GM04504 (cell line): ENCODE data around the gene FAM98C.

ENCODE experiments used
- DNase-seq: peaks from one replicate; pipeline ENCODE4 v3.0.0-alpha.2; 2012; ENCODE audit warnings: low read depth

Gene FAM98C

DNA sequence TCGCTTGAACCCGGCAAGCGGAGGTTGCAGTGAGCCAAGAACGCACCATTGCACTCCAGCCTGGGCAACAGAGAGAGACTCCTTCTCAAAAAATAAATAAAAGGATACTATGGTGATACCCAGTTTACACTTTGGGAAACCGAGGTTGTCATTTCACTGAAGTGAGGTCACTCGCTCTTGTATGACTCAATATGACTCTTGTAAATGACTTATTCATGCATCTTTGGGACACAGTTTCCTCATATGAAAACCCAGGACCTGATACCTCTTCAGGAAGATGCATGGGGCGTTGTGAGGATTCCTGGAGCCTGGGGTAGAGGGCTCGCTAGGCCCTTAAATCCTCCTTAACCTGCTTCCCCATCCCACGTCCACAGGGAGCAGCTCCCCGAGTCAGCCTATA, 24.0 kb upstream of the FAM98C start:
- no peak for DNase-seq

DNA sequence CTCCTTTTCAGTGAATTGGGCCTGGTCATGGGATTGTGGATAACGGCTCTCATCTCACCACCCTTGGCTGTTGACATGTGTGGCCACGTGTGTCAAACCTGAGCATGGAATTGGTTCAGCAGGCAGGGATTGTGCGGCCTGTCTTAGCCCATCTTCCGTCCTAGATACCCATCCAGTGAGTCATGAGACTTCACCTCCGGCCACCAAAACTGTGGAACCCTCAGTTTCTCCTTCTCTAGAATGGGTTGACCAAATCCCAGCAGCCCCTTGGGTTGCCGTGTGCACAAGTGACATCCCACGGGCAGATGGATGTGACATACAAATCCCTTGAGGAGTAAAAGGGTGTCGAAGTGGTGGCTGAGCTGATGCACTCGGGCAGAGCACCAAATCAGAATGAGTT, 21.8 kb upstream of the FAM98C start:
- no peak for DNase-seq

DNA sequence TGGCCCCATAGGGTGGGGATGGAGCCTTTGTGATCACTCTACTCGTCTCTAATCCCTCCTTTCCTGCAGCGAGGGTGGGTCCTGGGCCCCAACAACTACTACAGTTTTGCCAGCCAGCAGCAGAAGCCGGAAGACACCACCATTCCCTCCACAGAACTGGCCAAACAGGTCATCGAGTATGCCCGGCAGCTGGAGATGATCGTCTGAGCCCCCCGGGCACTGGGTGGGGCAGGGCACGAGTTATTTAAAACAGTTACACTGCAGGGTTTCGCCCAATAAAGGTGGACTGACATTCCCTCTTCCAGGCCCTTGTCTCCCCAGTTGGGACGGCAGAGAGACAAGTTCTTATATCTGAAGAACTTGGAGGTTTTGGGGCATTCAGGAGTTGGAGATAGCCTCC, 19.7 kb upstream of the FAM98C start:
- no peak for DNase-seq

DNA sequence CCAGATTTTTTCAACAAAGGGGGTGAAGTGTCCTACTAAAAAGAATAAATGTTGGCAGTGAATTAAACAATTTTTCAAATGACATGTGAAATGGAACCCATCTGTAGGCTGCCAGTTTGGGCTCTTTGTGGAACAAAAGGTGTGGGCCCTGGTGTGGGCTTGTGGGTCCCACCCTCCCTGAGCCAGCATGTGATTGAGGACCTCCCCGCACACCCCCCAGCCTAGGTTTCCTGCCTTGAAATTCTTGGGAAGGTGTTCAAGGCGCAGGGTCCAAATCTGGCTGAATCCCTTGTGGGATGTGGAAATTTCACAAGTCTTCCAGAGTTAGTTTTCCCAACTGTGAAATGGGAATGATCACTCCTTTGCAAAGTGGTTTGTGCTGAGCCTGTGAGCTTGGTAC, 19.1 kb upstream of the FAM98C start:
- no peak for DNase-seq

DNA sequence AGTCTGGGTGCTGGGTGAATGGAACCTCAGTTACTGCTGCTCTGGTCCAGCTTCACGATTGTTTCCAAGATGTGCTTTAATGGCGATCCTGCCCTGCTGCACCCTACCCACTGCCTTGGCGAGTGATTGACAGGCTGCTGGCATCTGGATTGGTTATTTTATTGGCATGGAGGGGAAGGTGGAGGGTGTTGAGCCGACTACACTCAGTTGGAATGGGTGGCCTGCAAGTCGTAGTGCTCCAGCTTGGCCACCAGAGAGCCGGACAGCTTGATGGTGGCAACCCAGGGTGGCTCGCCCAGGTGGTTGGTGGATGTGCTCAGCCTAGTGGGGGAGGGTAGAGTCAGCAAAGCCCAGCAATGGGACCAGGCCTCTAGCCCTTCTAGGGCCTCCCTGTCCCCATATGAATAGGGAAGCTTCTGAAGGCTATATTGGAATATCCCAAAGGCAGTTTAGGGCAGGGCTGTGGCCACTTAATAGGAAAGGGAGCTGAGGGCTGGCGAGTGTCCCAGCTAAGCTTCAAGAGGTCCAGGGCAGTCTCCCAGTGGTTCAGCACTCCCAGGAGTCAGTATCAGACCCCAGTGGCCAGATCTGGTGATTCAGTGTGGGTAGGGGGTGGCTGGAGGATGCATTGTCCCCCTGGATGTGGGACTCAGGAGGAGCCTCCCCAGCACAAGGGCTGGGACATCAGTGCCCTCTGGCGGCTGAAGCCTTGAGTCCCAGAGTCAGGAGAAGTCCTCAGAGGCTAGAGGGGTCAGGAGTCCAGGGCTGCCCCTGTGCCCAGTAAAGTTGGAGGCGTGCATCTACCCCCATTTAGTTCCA, 18.5 kb upstream of the FAM98C start:
- no peak for DNase-seq

DNA sequence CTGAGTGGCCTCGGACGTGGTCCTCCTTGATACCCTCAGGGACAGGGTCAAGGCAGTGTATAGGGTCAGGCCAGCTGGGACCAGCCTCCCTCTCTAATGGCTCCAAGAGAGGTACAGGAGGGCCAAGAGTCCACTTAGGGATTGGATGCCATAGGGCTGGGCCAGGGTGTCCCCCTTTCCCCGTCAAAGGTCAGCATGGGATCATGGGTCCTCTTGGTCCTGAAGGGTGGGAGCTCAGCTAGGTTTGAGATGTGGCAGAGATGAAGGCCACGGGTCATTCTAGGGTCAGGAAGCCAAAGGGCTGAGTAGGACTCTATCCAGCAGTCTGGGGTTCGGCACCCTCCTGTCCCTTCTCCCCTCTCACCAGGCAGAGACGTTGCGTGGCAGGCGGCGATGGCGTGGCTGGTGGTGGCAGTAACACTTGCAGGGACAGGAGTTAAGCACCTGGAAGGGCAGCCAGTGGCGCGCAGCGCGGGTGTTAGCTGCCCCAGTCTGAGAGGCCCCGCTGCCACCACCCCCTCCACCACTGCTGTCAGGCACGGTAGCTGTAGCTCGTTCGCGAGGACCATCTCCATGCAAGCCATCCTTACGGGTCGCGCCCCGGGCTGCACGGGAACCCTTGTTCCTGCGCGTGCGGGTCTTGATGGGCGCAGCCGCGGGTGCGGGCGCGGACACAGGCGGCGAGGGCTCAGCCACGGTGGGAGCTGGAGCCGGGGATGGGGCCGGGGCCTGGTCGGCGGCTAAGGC, 17.7 kb upstream of the FAM98C start:
- DNase-seq, result no peak

DNA sequence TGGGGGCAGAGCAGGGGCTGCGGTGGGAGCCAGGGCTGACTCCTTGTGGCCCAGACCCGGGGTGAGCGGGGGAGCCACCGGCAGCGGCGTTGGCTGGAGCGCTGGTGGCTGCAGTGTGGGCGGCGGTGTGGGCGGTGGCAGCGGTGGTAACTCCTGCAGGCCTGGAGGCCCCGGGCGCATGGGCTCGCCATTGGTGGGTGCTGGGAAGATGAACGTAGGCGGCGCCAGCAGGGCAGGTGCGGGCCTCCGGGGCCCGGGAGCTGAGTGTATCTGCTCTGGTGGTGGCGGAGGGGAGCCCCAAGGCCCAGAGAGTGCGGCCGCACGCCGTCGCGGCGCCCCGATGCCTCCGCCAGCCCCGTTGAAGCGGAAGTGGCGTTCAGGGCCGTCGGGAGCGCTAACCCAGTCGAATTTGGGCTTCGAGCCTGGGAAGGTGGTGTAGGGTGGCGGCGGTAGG, 17.1 kb upstream of the FAM98C start:
- DNase-seq, result no peak

DNA sequence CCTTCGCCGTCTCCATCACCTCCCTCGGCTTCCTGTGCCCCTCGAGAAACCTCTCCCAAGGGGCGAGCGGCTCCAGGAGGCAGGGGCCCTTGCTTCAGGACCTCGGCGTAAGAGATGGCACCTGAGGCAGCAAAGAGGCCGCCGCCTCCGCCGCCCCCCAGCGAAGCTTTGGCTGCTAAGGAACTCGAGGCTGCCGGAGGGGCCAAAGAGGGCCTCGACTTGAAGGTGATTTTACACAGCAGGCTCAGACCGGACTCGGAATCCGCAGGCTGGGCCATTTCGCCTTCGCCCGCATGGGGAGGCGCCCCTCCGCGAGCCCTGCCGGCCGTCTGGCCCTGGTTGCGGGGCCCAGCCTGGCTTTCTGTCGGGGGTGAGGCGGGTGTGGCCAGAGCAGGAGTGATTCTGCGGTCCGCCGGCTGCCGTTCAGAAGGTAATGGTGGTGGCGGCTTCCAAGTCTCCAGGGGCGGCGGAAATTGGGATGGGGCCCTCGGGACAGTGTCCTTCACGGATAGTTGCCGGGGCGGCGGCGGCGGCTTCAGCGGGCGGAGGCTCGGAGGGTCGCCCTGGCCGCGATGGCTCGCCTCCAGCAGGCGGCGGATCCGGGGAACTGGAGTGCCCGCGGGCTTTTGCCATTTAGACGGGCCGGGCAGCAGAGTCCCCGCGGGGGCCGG, 16.5 kb upstream of the FAM98C start:
- DNase-seq, result no peak

DNA sequence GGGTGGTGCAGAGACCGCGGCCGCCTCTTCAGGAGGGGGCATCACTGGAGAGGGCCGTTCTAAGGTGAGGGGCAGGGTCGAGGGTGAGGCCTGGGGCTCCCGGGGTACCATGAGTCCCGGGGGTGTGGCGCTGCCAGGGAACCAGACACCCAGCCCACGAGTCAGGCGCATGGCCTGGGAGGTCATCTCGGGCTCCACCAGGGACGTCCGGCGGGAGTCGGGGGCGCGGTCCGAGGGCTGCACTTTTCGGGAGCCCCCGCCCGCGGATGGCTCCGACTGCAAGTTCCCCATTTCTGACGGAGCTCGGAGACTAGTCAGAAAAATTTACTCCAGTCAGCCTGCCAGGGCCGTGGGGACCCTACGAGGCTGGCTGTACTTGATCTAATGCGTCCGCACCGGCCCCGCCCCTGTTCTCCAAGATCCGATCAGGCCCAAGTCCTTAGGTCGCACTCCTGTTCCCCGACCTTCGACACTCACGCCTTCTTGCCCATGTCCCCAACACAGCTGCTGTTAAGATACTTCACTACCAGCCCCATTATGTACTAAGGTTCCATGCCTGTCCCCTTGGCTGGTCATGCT, 15.8 kb upstream of the FAM98C start:
- DNase-seq, result no peak

DNA sequence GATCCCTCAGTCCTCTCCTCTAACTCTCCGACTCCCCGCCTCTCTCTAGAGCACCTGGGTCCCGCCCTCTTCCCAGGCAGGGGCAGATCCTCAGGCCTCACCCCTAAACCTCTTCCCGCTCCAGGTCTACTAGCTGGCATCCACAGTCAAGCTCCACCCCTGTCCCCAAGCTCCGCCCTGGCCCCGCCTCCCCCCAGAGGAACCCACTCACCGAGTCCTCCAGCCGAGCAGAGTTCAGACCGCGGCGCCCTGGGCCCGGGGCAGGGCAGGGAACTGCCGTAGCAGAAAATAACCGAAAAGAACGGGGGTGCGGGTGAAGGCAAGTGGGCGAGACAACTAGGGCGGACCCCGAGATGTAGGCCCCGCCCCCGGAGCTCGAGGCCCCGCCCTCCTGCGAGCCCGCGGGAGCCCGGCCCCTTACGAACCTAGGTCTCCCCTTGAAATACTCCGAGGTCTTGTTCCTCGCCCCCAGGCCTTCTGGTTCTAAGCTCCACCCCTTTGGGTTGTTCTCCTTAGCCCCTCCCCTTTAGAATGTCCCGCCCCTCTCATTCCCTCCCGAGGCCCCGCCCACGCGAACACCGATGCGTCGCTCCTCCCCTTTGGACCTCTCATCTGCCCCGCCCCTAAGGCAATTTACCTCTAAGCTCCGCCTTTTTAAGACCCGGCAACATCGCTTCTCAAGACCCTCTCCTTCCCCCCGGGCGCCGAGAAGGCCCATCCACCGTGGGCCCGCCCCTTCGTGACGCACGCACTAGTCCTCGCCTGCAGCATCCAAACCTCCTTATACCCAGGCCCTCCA, 15.1 kb upstream of the FAM98C start, which contains the start of gene GGN:
Gene GGN (minus strand): TSS at position 485 of the 799 bp plus-strand sequence. CDS start 773 bp downstream, outside the sequence.
- DNase-seq, result peak; percentile 77

DNA sequence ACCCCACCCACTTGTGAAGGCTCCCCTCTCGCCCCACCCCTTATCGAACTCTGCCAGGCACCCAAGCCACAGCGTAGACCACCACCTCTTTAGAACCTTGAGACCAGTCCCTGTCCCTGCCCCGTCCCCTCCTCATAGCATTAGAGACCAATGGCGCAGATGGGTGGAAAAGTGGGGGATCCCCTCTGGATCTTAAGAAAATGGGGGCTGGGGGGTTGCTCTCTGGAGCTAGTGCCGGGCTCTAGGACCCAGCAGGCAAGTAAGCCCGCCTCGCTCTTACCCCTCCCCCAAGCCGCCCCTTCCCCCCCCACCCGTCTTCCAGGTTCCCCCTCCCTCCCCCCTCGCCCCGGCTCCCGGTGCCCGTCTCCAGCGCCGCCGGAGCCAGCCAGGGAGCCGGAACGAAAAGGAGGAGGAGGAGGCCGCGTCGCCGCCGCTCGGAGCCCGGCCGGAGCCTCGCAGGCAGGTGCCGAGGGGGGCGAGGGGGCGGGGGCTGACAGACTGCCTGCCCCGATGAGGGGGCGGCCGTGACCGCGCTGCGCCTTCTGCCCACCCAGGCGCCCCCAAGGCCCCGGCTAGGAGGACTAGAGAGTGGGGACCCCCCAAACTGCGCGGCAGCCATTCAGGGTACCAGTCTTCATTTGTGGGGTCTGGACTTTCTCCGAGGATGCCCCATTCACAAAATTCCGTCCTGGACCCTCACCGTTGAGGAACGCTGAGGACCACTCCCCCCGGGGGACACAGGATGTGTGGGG, 14.4 kb upstream of the FAM98C start, which contains the start of gene SPRED3:
Gene SPRED3 (plus strand): TSS at position 349 of the 752 bp plus-strand sequence. CDS start 1,606 bp downstream, outside the sequence.
- no peak for DNase-seq

DNA sequence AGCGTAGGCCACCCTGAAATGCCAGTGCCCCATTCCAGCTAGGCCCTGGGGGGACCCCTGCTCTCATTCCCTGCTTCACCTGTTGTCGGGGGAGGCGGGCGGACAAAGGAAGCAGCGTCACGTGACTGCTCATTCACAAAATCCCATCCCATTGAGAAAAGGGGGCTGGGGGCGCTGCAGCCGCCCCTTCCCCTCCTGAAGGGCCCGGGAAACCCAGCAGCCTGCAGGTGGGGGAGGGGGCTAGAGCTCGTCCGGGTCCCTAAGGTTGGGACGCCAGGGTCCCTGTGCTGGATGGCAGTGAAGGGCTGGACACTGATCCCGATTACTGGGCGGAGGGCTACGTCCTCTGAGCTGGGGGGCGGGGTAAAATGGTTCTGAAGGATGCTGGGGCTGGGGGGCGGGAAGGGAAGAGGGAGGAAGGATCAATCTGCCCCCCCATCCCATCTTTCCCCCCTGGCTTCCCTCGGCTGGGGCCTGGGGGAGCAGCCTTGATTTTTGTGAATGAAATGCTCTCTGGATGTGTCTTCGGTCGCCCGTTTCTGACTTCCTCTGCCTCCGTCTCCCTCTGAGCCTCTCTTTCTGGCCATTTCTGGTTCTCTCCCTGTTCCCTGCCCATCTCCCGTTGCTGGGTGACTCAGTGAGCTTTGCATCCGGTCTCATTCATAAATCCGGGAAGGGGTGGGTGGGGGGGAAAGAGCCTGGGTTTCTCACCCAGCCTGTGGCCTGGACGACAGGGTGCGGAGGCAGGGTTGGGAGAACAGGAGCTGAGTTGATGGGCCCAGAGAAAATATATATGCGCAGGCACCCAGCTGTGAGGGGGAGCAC, 13.6 kb upstream of the FAM98C start:
- DNase-seq, result peak; percentile 66

DNA sequence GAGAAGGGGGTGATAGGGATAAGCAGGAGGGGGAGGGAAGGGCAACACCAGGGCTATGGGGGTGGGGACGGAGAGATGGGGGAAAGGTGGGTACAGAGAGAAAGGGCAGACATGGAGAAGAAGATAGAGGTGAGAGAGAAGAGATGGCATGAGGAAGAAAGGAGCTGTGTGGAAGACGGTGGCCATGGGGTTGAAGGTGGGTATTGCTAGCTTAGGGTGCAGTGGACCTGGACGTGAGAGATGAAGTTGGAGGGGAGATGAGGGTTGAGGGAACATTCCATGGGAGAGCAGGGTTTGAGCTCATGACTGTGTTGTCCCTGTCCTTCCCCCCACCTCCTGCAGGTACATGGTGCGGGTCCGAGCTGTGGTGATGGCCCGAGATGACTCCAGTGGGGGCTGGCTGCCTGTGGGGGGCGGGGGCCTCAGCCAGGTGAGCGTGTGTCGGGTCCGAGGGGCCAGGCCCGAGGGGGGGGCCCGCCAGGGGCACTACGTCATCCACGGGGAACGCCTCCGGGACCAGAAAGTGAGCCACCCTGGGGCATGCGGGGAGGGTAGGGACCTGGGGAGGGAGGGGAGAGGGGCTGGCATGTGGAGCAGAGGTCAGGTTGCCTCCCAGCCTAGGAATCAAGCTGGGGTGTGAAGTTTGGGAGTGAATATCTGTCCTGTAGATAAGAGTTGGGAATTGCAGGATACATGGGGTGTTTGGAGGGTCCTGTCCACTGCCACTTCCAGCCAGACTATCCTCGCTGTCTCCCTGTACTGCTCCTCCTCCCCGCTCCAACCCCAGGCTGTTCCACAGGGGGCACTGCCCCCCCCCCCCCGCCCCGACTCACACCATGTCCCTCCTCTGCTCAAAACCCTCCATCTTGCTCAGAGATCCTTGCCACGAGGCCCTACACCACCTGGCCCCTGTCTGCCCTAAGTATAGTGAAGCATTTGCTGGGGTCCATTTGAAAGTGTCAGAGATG, 12.7 kb upstream of the FAM98C start:
- no peak for DNase-seq

DNA sequence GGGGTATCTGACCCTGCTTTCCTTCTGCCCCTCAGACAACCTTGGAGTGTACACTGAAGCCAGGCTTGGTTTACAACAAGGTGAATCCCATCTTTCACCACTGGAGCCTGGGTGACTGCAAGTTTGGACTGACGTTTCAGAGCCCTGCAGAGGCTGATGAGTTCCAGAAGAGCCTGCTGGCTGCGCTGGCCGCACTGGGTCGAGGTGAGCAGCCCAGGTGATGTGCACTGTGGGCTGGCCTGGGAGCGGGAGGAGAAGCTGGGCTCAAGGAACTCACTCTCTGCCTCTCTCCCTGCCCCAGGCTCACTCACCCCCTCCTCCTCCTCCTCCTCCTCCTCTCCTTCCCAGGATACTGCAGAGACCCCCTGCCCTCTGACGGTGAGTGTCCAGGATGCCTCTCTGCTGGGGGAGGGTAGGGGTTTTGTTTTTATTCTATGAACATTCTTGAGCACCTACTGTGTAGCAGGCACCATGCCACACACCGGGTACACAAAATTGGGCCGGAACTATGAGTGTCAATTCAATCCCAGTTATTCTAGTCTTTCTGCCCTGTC, 10.9 kb upstream of the FAM98C start:
- DNase-seq, result no peak

DNA sequence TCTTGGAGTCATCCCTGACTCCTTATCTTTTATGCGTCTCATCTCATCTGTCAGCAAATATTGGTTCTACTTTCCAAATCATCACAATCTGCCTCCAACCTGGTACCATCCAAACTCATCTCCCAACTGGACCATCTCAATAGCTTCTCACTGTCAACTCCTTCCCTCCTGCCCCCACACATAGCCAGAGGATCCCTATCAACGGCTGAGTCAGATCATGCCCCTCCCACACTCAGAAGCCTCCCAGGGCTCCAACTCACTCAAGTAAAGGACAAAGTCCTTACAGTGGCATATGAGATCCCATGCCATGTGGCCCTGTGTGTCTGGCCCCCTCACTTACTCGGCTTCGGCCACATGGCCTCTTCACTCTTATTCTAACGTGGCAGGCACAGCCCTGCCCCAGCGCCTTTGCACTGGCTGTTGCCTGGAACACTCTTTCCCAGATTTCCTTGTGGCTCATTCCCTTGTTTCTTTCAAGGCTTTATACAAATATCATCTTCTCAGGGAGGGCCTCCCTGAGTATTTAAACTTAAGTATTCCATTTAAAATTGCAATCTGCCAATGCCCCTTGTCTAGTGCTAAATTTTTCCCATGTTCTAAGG, 10.1 kb upstream of the FAM98C start:
- no peak for DNase-seq

DNA sequence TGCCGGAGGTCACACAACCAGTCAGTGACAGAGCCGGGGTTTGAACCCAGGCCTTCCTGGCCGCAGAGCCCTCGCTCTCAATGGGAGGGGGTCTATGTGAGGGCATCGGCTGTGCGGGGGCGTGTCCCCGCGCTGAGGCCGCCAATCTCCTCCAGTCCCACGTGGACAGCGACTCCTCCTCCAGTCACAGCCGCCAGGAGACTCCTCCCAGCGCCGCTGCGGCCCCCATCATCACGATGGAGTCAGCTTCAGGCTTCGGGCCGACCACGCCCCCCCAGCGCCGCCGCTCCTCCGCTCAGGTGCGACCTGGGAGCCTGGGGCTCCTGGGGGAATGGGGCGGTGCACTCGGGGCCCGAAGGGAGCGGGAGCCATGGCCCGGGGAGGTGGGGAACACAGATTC, 8.4 kb upstream of the FAM98C start:
- DNase-seq, result no peak

DNA sequence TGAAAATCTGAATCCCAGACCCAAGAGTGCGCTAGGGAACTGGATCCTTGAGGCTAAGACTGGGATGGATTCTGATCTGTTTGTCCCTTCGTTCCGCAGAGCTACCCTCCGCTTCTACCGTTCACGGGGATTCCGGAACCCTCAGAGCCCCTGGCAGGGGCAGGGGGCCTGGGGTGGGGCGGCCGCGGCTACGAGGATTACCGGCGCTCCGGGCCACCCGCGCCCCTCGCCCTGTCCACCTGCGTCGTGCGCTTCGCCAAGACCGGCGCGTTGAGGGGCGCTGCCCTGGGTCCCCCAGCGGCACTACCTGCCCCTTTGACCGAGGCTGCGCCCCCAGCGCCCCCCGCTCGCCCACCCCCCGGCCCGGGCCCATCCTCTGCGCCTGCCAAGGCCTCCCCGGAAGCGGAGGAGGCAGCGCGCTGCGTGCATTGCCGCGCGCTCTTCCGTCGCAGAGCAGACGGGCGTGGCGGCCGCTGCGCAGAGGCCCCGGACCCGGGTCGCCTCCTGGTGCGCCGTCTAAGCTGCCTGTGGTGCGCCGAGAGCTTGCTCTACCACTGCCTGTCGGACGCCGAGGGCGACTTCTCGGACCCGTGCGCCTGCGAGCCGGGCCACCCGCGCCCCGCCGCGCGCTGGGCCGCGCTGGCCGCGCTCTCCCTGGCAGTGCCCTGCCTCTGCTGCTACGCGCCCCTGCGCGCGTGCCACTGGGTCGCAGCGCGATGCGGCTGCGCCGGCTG, 7.3 kb upstream of the FAM98C start:
- no peak for DNase-seq
